Omental fat pad (tissue), 4 donors: ENCODE results near the gene MTNR1B. TPM values are rescaled to one million over a fixed set of nuclear protein-coding genes. Genes with fewer than 3 reads are reported as not detected.

ENCODE experiments used
- ATAC-seq: fragments of 150-250 bp; one replicate; pipeline ENCODE4 v1.9.1; 2016; ENCODE audit warnings: mild to moderate bottlenecking, moderate library complexity; ENCODE audit not compliant: low FRiP score
- DNase-seq: peaks from one replicate; pipeline ENCODE4 v3.0.0-alpha.2; 2019; ENCODE audit warnings: low spot score
- total RNA-seq, 4 donors: library from RNA; depleted of rRNA; stranded (reverse); fragments of >200 nt; gene quantifications; one replicate each; pipeline ENCODE4 v1.1.0, GENCODE V29; 2016
- TF ChIP-seq, protein P1 (sequence below), 3 donors: fragments of 450-650 bp; IDR thresholded peaks; one replicate each; pipeline ENCODE4 v1.5.1; 2016 to 2017; ENCODE audit warnings: antibody characterized with exemption in 3 of 3, mild to moderate bottlenecking in 3 of 3, moderate library complexity in 2 of 3

MTNR1B gene
- total RNA-seq, 4 donors from 2014 or later = not detected

DNA sequence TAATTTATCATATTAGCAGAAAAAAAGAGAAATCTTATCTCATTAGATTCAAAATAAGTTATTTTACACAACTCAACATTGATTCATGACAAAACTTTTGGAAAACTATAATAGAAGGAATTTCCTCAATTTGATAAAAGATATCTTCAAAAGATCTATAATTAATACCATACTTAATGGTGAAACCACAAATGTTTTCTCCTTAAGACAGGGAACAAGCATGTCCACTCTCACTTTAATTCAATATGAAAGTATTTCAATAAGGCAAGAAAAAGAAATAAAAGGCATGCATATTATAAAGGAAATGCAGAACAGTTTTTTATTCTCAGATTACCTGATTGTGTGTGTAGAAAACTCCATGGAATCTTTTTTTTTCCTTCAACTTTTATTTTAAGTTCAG is 23.6 kb downstream of the MTNR1B start:
- ATAC-seq = no peak
- TF ChIP-seq, protein P1, sequence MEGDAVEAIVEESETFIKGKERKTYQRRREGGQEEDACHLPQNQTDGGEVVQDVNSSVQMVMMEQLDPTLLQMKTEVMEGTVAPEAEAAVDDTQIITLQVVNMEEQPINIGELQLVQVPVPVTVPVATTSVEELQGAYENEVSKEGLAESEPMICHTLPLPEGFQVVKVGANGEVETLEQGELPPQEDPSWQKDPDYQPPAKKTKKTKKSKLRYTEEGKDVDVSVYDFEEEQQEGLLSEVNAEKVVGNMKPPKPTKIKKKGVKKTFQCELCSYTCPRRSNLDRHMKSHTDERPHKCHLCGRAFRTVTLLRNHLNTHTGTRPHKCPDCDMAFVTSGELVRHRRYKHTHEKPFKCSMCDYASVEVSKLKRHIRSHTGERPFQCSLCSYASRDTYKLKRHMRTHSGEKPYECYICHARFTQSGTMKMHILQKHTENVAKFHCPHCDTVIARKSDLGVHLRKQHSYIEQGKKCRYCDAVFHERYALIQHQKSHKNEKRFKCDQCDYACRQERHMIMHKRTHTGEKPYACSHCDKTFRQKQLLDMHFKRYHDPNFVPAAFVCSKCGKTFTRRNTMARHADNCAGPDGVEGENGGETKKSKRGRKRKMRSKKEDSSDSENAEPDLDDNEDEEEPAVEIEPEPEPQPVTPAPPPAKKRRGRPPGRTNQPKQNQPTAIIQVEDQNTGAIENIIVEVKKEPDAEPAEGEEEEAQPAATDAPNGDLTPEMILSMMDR (IDR thresholded peaks at IDR 0.05) = no peak
- no peak for DNase-seq

DNA sequence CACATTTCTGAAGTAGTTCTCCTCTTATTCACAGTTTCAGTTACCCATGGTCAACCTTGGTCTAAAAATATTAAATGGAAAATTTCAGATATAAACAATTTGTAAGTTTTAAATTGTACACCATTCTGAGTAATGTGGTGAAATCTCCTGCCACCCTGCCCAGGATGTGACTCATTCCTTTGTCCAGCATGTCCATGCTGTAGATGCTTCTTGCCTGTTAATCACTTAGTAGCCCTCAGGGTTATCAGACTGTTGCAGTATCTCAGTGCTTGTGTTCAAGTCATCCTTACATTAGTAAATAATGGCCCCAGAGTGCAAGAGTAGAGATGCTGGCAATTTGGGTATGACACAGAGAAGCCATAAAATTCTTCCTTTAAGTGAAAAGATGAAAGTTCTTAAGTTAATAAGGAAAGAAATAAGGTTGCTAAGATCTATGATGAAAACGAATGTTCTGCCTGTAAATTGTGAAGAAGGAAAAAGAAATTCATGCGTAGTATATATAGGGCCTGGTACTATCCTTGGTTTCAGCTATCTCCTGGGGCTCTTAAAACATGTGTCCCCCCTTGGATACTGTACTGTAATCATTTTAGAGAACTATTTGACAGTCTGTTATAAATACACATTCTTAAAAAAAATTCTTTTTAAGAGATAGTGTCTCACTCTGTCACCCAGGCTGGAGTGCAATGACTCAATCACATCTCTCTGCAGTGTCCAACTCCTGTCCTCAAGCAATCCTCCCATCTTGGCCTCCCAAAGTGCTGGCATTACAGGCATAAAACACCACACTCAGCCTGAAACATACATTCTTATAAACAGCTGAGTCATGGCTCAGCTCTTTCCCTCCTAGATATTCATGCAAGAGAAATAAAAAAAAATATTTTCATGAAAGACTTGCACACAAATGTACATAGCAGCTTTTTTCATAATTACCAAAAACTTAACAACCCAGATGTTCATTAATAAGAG is 31.3 kb downstream of the MTNR1B start:
- no peak for DNase-seq
- ATAC-seq = peak; percentile 48

DNA sequence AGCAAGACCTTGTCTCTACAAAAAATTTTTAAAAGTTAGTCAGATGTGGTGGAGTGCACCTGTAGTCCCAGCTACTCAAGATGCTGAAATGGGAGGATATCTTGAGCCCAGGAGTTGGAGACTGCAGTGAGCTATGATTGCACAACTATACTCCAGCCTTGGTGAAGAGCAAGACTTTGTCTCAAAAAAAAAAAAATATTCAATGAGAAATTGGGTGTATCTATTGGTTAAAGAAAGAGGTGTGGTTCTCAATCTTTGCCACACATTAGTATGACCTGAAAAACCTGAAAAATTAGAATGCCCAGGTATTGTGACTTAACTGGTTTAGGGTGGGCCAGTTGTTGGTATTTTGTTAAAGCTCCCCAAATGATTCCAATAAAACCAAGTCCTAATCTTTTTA is 32.4 kb downstream of the MTNR1B start:
- no peak for ATAC-seq

More for the DNA sequence above, 31.3 kb downstream of the MTNR1B start:
- TF ChIP-seq, protein P1 (IDR thresholded peaks at IDR 0.05) = no peak

DNA sequence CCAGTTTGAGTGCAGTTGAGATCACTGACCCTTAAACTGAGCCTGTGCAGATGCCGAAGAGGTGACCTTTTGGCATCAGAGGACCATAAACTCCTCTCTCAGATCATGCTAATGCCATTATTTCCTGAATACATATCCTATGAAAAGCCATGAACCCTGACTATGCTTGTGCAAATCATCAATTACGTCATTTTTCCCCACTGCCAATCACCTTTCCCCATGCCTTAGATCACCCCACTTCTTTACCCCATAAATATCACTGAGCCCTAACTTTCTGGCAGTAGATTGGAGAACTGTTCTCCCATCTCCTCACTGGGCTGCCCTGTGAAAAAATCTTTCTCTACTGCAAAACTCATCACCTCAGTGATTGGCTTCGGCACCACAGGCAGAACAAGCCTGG is 32.9 kb downstream of the MTNR1B start:
- no peak for ATAC-seq
- TF ChIP-seq, protein P1 (IDR thresholded peaks at IDR 0.05) = no peak
- DNase-seq = no peak

More for the DNA sequence above, 32.4 kb downstream of the MTNR1B start:
- TF ChIP-seq, protein P1 (IDR thresholded peaks at IDR 0.05) = no peak
- DNase-seq = no peak

DNA sequence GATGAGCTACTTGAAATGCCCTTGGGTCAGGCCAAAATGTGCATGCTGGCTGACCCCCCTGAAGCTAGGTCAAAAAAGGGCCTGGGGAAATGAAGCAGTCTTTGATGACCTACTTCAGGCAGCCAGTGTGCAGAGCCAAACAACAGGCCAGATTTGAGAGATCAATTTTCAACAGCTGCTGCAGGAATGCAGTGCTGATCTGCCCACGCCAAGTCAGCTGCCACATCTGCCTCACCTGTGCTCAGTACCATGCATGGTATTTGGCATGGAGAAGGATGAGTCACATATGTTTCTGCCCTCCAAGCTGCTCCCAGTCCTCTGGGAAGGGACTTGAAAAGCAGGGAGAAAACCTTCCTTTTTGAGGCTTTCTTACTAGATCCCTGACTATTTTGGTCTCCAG is 35.8 kb downstream of the MTNR1B start:
- DNase-seq (no peak), ATAC-seq (no peak)
- TF ChIP-seq, protein P1 (IDR thresholded peaks at IDR 0.05) = no peak

DNA sequence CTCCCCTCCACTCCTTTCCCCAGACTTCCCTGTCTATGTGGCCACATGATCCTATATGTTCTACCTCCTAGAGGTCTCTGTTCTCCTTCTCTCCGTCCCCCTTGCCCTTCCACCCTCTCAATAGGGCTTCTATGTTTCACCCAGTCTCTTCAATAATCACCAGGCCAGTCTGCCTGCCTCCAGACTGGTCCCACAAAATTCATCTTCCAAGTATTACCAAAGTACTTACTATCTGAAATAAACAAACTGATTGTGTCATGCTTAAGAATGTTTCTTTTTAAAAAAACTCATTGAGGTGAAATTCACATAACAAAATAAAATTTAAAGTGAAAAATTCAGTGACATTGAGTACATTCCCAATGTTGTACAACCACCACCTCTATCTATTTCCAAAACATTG is 44.2 kb downstream of the MTNR1B start:
- no peak for ATAC-seq
- TF ChIP-seq, protein P1 (IDR thresholded peaks at IDR 0.05) = no peak
- DNase-seq = no peak

DNA sequence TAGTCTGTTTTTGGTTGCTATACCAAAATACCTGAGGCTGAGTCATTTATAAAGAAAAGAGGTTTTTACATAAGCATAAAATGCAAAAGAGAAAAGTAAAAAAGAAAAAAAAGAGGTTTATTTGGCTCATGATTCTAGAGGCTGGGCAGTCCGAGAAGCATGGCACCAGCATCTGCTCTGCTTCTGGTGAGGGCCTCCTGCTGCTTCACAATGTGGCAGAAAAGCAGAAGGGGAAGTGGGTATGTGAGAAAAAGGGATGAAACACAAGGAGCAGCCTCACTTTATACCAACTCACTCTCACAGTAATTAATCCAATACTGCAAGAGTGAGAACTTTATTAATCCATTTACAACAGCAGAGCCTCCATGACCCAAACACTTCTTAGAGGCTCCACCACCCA is 47.1 kb downstream of the MTNR1B start:
- ATAC-seq = no peak
- DNase-seq = no peak
- TF ChIP-seq, protein P1 (IDR thresholded peaks at IDR 0.05) = no peak
